ENCODE data around the gene ZNF841.
"Not testable (repeated sequence)": the region's sequence is repeated elsewhere in the genome, so short reads cannot be mapped to it uniquely, and the experiment has no call there.

ZNF841 gene

DNA sequence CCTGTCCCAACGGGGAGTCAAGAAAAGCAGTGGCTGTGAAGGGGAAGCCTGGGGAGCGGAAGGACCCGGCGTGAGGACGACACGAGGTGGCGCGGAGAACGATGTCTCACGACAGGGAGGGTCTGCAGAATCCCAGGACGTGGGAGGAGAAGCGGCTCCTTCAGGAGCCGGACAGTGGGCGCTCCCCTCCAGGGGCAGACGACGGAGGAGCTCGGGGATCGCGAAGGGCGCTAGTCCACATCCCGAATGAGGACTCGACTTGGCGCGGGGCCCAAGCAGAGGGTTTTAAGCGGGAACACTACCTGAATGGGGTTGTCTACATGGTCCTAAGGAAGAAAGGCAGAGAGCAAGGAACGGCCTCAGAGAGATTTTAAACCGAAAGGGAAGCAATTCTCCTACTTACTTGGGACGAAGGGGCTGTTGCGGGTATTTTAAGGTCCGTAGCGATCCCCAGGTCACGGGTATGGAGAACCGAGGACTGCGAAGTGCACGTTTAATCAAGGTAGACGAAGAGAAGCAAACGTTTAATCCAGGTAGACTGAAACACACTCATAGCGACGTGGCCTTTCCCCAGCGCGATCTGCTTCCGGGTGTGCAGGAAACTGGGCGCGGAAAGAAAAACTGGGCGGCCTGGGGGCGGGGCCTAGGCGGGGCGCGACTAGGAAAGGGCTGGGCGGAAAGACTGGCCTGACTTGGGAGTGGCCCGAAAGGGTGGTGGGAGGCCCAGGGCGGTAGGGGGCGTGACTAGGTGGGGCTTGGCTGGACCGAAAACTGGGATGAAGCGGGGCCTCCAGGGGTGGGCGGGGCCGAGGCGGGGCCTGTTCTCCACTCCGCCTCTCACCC lies at the start of gene ZNF841:
Gene ZNF841, minus strand, starts transcription at position 594 of the 843 bp plus-strand sequence. CDS start 10,964 bp downstream, outside the sequence.
- DNase-seq (ENCODE audit: low read depth in 2 of 2): peak; percentile 75 to 83

DNA sequence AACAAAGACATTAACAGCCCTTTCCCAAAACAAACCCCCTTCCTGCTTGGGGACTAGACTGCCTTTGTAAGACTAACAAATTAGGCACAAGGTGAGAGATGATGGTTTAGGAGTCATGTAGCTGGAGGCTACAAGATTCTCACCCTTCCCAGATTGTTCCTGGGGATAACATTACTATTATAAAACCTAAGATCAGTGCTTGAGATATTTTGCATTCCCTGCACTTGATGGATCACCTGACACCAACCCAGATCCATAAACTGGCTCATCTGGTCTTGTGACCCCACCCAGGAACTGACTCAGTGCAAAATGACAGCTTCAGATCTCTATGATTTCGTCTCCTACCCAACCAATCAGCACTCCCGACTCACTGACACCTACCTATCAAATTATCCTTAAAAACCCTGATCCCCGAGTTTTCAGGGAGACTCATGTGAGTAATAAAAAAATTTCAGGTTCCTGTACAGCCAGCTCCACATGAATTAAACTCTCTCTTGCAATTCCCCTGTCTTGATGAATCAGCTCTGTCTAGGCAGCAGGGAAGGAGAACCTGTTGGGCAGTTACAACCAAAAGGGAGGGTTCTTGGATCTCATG lies 46.5 kb upstream of the ZNF841 start:
- no peak for DNase-seq (ENCODE audit: low read depth in 2 of 2)

DNA sequence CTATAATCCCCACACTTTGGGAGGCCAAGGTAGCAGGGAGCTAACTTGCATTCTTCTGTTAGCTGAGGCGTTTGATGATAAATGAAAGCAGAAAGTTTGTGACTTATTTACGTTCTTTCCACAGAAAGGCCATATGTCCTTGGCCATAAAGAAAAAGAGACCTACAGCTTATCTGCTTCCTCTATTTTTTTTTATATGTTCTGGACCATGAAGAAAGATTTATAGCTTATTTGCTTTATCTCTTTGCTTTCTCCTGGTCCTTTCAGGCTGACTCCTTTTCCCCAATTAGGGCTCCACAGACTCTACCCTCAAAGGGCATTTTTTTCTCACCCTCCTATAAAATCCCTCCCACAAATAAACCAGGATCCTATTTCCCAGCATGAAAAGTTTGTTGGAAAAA lies 45.6 kb upstream of the ZNF841 start:
- DNase-seq (ENCODE audit: low read depth in 2 of 2): no peak

DNA sequence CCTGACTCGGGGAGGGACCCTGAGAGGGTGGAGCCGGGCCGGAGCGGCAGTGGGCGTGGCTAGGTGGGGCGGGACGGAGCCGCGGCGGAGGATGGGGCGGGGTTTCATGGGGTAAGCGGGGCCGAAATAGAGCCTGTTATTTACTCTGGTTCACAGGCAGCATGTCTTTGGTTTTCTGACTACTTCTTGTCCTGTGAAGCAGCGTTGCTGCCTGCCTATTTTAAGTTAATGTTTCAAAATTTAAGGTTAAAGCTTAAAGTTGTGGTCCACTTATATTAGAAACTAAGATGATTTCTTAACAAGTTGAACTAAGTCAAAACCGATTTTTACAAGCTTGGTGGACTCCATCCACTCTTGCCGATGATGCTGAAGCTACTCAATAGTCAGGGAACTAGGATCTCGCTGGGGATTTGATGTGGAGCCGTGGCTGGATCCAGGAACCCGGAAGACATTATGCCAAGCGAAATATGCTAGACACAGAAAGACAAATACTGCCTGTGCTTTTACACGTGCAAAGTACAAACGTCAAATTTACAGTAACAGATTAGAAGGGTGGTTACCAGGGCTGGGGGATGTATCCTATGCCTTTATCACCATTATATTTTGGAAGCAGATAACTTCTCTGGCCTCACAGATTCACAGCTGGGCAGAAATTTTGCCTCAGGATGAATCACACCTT lies 44.6 kb upstream of the ZNF841 start:
- no peak for DNase-seq (ENCODE audit: low read depth in 2 of 2)

DNA sequence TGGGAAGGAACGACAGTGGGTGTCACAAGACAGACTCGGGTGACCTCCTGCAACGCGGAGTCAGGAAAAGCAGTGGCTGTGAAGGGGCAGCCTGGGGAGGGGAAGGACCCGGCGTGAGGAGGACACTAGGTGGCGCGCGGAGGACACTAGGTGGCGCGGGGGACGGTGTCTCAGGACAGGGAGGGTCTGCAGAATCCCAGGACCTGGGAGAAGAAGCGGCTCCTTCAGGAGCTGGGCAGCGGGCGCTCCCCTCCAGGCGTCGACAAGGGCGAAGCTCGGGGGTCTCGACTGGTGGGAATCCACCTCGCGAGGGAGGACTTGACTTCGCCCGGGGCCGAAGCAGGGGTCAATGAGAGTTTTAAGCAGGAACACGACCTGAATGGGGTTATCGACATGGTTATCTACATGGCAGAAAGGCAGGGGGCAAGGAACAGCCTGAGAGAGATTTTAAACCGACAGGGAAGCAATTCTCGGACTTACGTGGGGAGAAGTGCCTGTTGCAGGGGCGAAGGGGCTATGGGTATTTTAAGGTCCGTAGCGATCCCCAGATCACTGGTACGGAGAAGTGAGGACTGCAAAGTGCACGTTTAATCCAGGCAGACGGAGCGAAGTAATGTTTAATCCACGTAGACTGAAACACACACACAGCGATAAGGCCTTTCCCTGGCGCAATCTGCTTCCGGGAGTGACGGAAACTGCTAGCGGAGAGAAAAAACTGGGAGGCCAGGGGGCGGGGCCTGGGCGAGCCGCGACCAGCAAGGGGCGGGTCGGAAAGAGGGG lies 43.9 kb upstream of the ZNF841 start, which contains the start of gene ZNF616:
Gene ZNF616, minus strand, starts transcription at position 687 of the 780 bp plus-strand sequence. CDS start 9,426 bp downstream, outside the sequence.
- peak; percentile 90 to 92 for DNase-seq (ENCODE audit: low read depth in 2 of 2)

DNA sequence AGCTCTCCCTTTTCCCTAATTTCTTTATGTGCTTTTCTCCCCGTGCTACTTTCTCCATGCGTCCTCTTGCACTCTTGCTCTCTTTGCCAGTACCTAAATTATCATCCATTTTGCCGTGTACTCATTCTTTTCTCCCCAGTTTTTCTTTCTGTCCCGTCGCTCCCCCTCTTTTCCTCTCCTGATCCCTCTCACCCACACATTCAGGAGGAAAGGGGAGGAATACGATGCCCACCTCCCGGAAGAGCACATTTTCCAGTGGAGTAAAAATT lies 43.4 kb upstream of the ZNF841 start:
- DNase-seq (ENCODE audit: low read depth in 2 of 2): no peak

DNA sequence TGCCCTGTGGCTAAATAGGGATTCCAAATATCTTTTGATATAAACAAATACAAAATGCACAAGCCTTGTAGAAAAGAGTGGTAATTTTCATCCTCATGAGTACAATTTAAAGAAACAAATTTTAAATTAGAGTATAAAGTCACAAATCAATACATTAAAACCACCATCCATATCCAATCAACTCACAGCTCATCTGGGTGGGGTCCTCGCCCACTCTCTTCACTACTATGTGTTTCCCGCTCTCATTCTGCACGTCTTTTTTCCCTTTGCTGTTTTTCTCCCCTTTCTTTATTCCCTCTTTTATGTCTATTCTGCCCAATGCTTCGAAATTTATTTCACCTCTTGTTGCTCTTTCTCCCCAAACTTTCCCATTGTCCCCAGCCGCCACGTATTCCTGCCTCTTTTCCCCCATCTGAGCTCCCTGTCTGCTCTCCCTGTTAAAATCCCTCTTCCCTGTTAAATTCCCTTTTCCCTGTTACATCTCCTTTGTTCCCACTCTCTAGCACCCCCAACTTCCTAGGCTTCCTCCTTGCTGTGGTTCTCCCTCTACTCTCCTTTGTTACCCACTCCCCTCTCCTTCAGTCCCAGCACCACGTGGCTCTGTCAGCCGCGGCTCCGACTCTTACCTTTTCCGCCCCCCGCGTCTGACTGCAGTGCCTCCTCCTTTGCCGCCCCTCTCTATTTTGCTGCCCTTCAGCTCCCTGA lies 42.9 kb upstream of the ZNF841 start:
- peak; percentile 21 to 23 for DNase-seq (ENCODE audit: low read depth in 2 of 2)

DNA sequence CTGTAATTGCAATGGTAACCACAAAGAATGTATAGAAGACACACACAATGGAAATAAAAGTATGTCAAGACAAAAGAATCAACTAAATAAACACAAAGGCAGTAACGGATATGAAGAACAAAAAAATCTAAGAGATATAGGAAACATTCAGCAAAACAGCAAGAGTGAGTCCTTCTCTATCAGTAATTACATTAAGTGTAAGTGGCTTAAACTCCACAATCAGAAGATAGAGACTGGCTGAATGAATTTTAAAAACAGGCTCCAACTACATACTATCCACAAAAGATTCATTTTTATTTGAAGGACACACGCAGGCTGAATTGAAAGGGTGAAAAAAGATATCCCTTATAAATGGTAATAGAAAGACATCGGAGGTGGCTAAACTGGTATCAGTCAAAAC lies 24.7 kb upstream of the ZNF841 start:
- DNase-seq (ENCODE audit: low read depth in 2 of 2): no peak

DNA sequence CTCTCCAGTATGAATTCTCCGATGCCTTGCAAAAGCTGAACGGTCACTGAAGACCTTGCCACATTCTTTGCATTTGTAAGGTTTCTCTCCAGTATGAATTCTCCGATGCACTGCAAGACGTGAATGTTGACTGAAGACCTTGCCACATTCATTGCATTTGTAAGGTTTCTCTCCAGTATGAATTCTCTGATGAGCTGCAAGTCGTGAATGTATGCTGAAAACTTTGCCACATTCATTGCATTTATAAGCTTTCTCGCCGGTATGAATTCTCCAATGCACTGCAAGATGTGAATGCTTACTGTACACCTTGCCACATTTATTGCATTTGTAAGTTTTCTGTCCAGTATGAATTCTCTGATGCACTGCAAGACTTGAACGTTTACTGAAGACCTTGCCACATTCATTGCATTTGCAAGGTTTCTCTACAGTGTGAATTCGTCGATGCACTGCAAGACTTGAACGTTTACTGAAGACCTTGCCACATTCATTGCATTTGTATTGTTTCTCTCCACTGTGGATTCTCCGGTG lies 20.0 kb upstream of the ZNF841 start:
- no peak for DNase-seq (ENCODE audit: low read depth in 2 of 2)

DNA sequence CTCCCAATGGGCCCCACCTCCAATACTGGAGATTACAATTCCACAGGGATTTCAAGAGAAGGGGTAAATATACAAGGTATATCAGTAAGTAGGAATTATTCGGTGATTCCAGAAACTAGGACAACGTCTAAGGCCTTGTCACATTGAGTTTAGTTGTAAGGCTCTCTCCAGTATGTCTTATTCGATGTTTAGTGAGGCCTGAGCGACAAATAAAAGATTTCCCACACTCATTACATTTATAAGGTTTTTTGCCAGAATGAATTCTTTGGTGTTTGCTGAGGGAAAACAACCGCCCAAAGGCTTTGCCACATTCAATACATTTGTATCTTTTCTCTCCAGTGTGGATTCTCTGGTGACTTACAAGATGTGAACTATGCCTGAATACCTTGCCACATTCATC lies 19.1 kb upstream of the ZNF841 start:
- no peak for DNase-seq (ENCODE audit: low read depth in 2 of 2)

DNA sequence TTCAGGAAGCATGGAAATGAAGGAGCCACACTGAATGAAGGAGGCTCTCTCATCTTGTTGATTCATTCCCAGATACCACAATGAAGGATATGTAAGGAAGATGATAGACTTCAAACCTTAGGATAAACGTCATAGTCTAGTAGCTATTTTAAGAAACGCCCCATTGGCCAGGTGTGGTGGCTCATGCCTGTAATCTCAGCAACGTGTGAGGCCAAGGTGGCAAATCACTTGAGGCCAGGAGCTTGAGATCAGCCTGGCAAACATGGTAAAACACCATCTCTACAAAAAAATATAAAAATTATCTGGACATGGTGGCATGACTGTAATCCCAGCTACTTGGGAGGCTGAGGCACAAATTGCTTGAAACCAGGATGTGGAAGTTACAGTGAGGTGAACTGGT lies 17.1 kb upstream of the ZNF841 start:
- DNase-seq (ENCODE audit: low read depth in 2 of 2): no peak

DNA sequence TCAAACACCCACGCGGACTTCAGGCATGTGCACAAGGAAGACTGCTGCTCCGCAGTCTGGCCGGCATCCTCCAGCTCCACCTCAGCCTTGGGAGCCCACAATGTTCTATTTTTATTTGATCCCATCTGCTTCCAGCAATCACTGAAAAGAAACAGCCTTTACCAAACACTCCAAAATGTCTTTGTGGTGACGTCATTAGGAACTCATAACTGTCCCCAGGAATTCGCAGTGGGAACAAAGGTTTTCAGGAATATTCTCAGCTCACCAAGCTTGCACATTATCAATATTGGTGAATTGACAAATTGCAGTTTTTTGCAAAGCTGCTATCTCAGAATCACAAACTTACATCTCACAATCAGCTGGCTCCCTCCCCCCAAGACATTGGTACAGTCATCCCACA lies 15.2 kb upstream of the ZNF841 start:
- DNase-seq (ENCODE audit: low read depth in 2 of 2): no peak

DNA sequence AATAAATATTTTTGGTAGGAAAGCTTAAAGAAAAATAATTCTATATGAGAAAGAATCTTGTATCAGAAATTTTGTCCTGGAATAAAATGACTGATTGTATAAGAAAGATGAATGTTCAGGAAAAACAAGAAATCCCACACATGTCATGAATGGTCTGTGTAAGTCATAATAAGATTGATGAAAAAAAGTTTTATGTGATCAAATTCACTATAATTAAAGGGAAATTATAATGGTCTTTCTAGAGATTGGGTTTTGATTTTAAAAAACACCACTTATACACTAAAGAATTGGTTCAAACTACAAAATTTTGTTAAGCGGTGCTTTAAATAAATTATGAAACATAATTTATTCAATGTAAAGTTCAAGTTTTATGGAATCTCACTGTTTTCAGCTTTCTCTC lies 7.2 kb upstream of the ZNF841 start:
- no peak for DNase-seq (ENCODE audit: low read depth in 2 of 2)

DNA sequence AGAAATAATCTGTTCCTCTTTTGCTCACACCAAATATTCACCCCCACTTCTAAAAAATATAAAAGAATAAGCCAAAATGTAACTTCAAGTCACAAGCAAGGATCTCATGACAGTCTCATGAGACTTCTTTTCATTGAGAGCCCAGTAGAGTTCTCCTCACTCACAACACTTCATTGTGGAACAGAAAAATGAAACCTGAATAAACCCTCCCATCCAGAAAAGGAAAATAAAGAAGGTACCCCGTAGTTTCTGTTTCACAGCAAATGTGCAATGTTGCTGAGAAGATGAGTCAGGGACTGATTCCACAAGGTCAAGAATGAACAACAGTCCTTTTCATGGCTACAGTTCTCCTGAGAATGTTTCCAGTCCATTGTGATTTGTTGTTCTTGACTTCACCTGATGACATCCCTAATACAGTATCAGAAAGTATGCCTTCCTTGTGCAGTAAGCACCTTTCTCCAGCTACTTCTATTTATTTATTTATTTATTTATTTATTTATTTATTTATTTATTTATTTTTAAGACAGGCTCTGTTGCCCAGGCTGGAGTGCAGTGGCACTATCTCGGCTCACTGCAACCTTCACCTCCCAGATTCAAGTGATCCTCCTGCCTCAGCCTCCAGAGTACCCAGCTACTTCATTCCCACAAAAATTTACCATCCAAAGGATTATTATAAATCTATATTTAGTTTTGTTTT lies 6.4 kb upstream of the ZNF841 start:
- no peak for DNase-seq (ENCODE audit: low read depth in 2 of 2)

DNA sequence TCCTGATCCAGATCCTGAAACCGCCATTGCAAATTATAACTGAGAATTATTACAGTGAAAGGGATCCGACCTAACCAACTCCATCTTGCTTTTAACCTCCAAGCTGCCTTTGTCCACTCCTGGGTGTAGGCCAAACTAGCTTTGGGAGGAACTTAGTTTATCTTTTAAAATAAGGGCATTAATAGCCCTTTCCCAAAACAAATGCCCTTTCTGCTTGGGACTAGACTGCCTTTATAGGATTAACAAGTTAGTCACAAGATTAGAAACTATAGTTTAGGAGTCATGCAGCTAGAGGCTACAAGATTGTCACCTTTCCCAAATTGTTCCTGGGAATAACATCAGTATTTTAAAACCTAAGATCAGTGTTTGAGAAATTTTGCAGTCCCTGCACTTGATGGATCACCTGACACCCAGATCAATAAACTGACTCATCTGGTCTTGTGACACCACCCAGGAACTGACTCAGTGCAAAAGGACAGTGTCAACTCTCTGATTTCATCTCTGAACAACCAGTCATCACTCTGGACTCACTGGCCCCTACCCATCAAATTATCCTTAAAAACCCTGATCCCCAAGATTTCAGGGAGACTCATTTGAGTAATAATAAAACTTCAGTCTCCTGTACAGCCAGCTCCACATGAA lies 4.1 kb upstream of the ZNF841 start:
- no peak for DNase-seq (ENCODE audit: low read depth in 2 of 2)

DNA sequence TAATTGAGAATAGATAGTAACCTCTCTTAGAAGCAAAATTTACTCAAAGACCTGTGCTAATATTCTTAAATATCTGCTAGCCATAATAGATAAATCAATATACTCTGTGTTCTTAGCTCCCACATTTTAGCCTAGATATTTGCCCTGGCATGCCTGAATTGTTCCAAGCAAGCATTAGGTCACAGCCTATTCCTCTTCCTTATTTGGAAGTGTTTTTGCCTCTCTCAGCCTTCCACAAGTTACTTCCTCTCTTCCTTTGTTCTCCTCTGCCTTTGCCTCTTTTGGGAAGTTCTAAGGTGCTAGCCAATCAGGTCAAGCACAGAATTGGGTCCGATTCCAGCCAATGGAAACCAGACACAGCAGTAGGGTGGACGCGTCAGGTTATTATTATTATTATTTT lies 851 bp upstream of the ZNF841 start:
- not testable (repeated sequence) for DNase-seq (ENCODE audit: low read depth in 2 of 2)

DNA sequence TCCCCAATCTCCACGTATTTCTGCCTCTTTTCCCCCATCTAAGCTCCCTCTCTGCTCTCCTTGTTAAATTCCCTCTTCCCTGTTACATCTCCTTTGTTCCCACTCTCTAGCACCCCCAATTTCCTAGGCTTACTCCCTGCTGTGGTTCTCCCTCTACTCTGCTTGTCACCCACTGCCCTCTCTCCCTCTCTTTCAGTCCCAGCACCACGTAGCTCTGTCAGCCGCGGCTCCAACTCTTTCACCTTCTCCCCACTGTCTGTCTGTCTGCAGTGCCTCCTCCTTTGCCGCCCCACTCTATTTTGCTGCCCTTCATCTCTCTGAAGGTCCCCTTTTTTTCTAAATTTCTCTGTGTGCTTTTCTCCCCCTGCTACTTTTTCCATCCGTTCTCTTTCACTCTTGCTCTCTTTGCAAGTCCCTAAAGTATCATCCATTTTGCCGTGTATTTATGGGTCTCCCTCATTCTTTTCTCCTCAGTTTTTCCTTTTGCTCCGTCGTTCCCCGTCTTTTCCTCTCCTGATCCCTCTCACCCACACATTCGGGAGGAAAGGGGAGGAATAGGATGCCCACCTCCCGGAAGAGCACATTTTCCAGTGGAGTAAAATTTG lies 937 bp downstream of the ZNF841 start:
- DNase-seq (ENCODE audit: low read depth in 2 of 2): no peak

DNA sequence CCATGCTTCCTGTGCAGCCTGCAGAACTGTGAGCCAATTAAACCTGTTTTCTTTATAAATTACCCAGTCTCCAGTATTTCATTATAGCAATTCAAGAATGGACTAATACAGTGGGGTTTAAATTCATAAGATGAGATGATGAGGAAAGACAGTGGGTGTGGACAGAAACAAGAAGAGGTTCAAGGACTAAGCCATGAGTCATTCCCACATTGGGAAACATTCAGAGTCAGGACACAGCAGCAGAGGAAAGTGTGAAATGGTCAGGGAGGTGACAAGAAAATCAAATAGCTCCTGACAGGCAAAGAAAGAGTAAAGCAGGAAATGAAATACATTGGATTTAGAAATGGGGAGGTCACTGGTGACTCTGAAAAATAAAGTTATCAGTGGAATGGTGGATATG lies 9.1 kb downstream of the ZNF841 start:
- no peak for DNase-seq (ENCODE audit: low read depth in 2 of 2)

DNA sequence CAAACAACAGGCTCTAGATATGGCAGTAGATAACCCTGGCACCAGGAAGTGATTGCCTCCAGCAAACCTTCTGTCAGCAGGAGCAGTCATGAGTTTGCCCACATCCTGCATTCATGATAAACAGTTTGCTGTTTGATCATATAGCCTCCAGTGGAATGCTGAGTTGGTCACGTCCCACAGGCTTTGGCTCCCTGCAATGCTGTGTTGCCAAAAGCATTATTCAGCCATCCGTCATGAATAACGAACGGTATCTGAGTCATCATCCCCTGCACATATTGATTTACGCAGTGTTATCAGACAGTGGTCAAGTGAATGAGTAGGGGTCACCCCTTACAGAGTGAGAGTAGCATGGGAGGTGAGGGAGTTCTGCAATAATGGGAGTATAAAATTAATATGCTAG lies 25.1 kb downstream of the ZNF841 start:
- no peak for DNase-seq (ENCODE audit: low read depth in 2 of 2)

DNA sequence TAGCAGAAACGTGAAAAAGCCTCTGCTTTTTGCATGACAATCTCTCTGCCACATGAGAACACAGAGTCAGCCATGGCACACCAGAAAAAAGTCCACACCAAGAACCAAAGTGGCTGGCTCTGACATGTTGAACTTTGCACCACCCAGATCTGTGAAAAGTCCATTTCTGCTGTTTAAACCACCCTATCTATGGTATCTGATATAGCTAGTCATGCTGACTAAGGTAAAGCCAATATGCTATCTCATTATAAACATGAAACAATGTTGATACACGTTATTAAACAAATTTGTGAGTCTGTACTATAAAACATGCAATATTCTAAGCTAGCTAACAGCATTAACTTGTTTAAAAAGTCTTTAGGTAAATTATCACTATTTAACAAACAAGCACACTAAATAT lies 25.9 kb downstream of the ZNF841 start:
- DNase-seq (ENCODE audit: low read depth in 2 of 2): no peak
